ENCODE measurements around the gene TASL. TPM values are rescaled to one million over a fixed set of nuclear protein-coding genes. Genes with fewer than 3 reads are reported as not detected.
"Not testable (repeated sequence)": the region's sequence is repeated elsewhere in the genome, so short reads cannot be mapped to it uniquely, and the experiment has no call there.

TASL gene
- total and polyA plus RNA-seq, 2 experiments from 2014 or later: 0.30 TPM; not detected in 1

GRCh38 chrX:30572004-30572403 lies 5.6 kb downstream of the TASL start:
- no peak overlapping the region for H3K4me3 ChIP-seq
- no peaks in the 10 kb centered on the region for H3K79me2 ChIP-seq
- peak overlapping the region; percentile 28 for H3K4me2 ChIP-seq
- H3K9me2 ChIP-seq (replicated peaks; ENCODE audit: insufficient read depth): no peaks in the 10 kb centered on the region
- DNase-seq (ENCODE audit: low spot score): peak; percentile 11
- peaks cover 9% of the 10 kb centered on the region for H3K4me1 ChIP-seq (ENCODE audit: insufficient read depth)
- no peaks in the 10 kb centered on the region for H4K20me1 ChIP-seq (ENCODE audit: insufficient read depth, poor library complexity, severe bottlenecking)
- H3K9me3 ChIP-seq (ENCODE audit: low read depth): no peaks in the 10 kb centered on the region
- TF ChIP-seq EZH2 (IDR thresholded peaks at IDR 0.05; ENCODE audit: borderline replicate concordance) (no peak), EZH2phosphoT487 (IDR thresholded peaks at IDR 0.05; ENCODE audit: low read depth, severe bottlenecking, unreplicated experiment) (no peak), CTCF (IDR thresholded peaks at IDR 0.05; ENCODE audit: poor library complexity) (no peak)
- H3K36me3 ChIP-seq (replicated peaks; ENCODE audit: insufficient read depth, low read depth): no peaks in the 10 kb centered on the region
- 76% methylated on average over 1 of the region's 1 CpG for WGBS (ENCODE audit: low lambda C conversion rate, missing lambda C conversion rate)
- H2AFZ ChIP-seq: no peak overlapping the region
- H3K27ac ChIP-seq: peak overlapping the region; percentile 46
- no peaks in the 10 kb centered on the region for H3K27me3 ChIP-seq

- WGBS (ENCODE audit: low lambda C conversion rate, missing lambda C conversion rate): 76% methylated on average over 1 of the region's 1 CpG
- TF ChIP-seq EZH2phosphoT487 (IDR thresholded peaks at IDR 0.05; ENCODE audit: low read depth, severe bottlenecking, unreplicated experiment) (no peak), CTCF (IDR thresholded peaks at IDR 0.05; ENCODE audit: poor library complexity) (peak; percentile 47), EZH2 (IDR thresholded peaks at IDR 0.05; ENCODE audit: borderline replicate concordance) (no peak)
- H3K27me3 ChIP-seq: no peaks in the 10 kb centered on the region
- no peak overlapping the region for H3K27ac ChIP-seq
- H3K9me2 ChIP-seq (replicated peaks; ENCODE audit: insufficient read depth): no peaks in the 10 kb centered on the region
- no peaks in the 10 kb centered on the region for H3K79me2 ChIP-seq
- H3K36me3 ChIP-seq (replicated peaks; ENCODE audit: insufficient read depth, low read depth): no peaks in the 10 kb centered on the region
- no peaks in the 10 kb centered on the region for H3K9me3 ChIP-seq (ENCODE audit: low read depth)
- peak; percentile 33 for DNase-seq (ENCODE audit: low spot score)
- H2AFZ ChIP-seq: no peak overlapping the region
- H3K4me2 ChIP-seq: no peak overlapping the region
- H3K4me1 ChIP-seq (ENCODE audit: insufficient read depth): peaks cover 9% of the 10 kb centered on the region
- H3K4me3 ChIP-seq: no peak overlapping the region
- no peaks in the 10 kb centered on the region for H4K20me1 ChIP-seq (ENCODE audit: insufficient read depth, poor library complexity, severe bottlenecking)
Measured at GRCh38 chrX:30570505-30570904, 7.1 kb downstream of the TASL start.

GRCh38 chrX:30568136-30568535 lies 9.4 kb downstream of the TASL start:
- no peak overlapping the region for H2AFZ ChIP-seq
- TF ChIP-seq EZH2 (IDR thresholded peaks at IDR 0.05; ENCODE audit: borderline replicate concordance): no peak
- no peak for TF ChIP-seq EZH2phosphoT487 (IDR thresholded peaks at IDR 0.05; ENCODE audit: low read depth, severe bottlenecking, unreplicated experiment)
- no peak for TF ChIP-seq CTCF (IDR thresholded peaks at IDR 0.05; ENCODE audit: poor library complexity)
- H3K4me3 ChIP-seq: no peak overlapping the region
- WGBS (ENCODE audit: low lambda C conversion rate, missing lambda C conversion rate): 91% methylated on average over 4 of the region's 4 CpGs
- DNase-seq (ENCODE audit: low spot score): no peak
- H3K9me3 ChIP-seq (ENCODE audit: low read depth): no peaks in the 10 kb centered on the region
- H4K20me1 ChIP-seq (ENCODE audit: insufficient read depth, poor library complexity, severe bottlenecking): no peaks in the 10 kb centered on the region
- H3K27ac ChIP-seq: no peak overlapping the region
- H3K79me2 ChIP-seq: no peaks in the 10 kb centered on the region
- H3K36me3 ChIP-seq (replicated peaks; ENCODE audit: insufficient read depth, low read depth): no peaks in the 10 kb centered on the region
- peaks cover 7% of the 10 kb centered on the region for H3K4me1 ChIP-seq (ENCODE audit: insufficient read depth)
- H3K9me2 ChIP-seq (replicated peaks; ENCODE audit: insufficient read depth): no peaks in the 10 kb centered on the region
- H3K27me3 ChIP-seq: no peaks in the 10 kb centered on the region
- H3K4me2 ChIP-seq: no peak overlapping the region

- not testable (repeated sequence) for DNase-seq (ENCODE audit: low spot score); H3K9me2 ChIP-seq (replicated peaks; ENCODE audit: insufficient read depth); H3K4me2 ChIP-seq; H4K20me1 ChIP-seq (ENCODE audit: insufficient read depth, poor library complexity, severe bottlenecking); H3K4me3 ChIP-seq; H2AFZ ChIP-seq; H3K36me3 ChIP-seq (replicated peaks; ENCODE audit: insufficient read depth, low read depth); H3K79me2 ChIP-seq; H3K27me3 ChIP-seq; H3K4me1 ChIP-seq (ENCODE audit: insufficient read depth); H3K27ac ChIP-seq; H3K9me3 ChIP-seq (ENCODE audit: low read depth)
- 52% methylated on average over 5 of the region's 5 CpGs for WGBS (ENCODE audit: low lambda C conversion rate, missing lambda C conversion rate)
Measured at GRCh38 chrX:30563070-30563469, 14.5 kb downstream of the TASL start.
